NOMO-1 treated with DMSO at 0.1 percent for 48 hours (cell line): ENCODE data around the gene ZNF473.
A peak's percentile ranks its signal among the peaks of the same experiment; 100 is the strongest.
"Not testable (repeated sequence)": the region's sequence is repeated elsewhere in the genome, so short reads cannot be mapped to it uniquely, and the experiment has no call there.

ENCODE experiments used
- DNase-seq: peaks from one replicate; lab custom pipeline; 2025; ENCODE audit not compliant: unreplicated experiment; lab: John Stamatoyannopoulos, UW

Gene ZNF473

DNA sequence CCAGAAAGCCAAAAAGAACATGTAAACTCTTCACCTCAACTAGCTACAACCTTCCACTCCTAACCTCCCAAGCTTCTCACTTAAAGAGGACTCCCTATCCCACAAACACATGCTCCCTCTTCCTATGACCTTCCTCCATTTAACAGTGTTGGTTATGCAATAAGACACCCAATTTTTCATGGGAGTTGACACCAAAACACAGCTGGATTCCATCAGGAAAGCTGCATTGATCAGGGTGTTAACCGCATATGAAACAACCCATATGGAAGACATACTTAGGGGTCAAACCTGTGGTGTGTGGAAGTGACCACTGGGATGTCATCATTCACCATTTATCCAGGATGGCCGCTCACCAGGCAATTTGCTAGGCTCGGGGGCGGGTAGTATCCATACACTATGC, 21.9 kb downstream of the ZNF473 start:
- no peak for DNase-seq

DNA sequence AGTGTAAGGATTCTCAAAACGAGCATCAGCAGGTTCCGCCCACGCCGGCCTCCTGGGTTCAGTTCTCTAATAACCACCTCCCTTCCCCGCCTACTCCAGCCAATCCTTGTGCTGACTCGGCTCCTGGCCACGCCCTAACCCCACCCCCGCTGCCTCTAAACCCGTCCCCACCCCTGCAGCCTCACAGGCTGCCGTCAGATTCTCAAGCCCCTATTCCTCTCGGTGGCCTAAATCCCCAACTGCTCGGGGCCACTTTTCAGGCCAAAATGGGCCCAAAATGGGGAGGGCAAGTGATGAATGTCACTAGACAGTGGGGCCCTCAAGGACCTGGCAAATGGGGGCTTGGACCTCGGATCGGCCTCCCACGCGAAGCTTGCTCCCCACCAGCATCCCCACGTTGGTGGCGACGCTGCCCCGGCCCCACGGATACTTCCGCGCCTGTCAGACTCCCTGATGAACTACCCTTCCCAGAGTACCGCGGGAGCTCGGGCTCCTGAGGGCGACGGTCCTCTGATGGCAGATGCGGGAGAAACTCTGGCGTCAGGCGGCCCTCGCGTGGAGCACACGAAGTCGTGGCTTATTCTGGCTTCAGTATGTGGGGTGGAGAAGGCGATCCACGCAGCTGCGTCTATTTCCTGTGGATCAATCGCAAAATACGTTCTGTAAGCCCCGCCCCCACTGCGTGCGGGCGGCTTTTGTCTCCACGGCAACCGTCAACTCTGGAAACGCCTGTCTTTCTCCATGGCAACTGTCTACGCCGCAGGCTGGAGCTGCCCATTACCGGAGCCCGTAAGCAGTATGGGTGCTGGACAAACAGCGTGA, 24.8 kb downstream of the ZNF473 start:
- peak; percentile 61 for DNase-seq

DNA sequence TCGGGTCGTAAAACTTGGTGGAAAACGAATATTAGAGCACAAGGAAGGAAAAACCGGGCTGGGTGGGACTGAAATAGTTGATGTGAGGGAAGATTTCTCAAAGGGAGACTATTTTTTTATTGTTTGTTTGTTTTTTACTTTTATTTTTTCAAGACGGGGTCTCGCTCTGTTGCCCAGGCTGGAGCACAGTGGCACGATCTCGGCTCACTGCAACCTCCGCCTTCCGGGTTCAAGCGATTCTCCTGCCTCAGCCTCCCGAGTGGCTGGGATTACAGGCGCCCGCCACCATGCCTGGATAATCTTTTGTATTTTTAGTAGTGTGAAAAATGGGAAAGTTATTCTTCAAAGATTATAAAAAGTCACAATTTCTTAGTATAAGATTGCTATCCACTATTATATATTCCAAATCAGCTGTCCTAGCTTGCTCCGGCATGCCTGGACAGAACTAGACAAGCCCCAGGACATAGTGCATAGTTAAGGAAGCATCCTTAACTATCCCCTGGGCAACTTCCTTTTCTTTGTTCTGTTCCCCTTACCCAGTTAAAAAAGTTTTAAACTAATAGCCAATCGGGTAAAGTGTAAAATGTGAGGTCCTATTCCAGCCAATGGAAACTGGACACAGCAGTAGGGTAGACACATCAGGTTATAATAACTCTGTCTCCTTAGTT, 25.6 kb downstream of the ZNF473 start:
- DNase-seq: not testable (repeated sequence)

DNA sequence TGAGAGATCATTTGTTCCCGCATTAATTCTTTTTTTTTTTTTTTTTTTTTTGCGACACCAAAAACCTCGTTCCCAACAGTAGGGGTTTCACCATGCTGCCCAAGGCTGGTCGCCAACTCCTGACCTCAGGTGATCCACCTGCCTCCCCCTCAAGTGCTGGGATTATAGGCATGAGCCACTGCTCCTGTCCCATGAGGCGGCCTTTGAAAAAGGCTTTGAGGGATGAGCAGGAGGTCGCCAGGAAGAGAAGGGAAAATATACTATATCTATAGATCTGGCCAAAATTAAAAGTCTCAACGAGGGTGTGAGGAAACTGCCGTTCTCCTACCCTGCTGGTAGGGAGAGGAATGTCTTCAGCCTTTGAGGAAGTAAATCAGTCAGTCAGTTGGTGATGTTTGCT, 26.2 kb downstream of the ZNF473 start:
- DNase-seq: no peak

GRCh38 chr19:50053119-50053518, 27.3 kb downstream of the ZNF473 start:
- no peak for DNase-seq

DNA sequence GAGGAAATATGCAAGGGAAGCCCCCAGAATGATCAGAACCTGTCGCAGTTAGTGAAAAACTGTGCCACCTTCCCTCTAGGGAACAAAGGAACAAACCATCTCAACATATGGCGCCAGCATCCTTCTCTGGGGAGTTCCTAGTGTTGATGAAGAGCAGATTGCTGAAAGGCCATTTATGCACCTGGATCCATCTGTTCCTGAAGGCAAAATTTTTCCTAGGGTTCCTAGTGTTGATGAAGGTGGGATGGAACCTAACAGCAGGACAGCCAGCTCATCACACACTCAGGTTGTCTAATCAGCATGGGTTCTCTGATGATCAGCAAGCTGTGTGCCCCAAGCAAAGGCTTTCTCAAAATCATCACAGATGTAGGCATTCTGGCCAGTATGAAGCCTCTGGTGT, 32.6 kb downstream of the ZNF473 start:
- no peak for DNase-seq

- DNase-seq: no peak
Measured at GRCh38 chr19:50059045-50059444, 33.2 kb downstream of the ZNF473 start.

GRCh38 chr19:50060107-50060506, 34.3 kb downstream of the ZNF473 start:
- no peak for DNase-seq

- DNase-seq: no peak
Measured at GRCh38 chr19:50061650-50062049, 35.8 kb downstream of the ZNF473 start.

- DNase-seq: no peak
Measured at GRCh38 chr19:50065938-50066337, 40.1 kb downstream of the ZNF473 start.

GRCh38 chr19:50067575-50067974, 41.8 kb downstream of the ZNF473 start:
- DNase-seq: no peak

- DNase-seq: not testable (repeated sequence)
Measured at GRCh38 chr19:50068382-50068781, 42.6 kb downstream of the ZNF473 start.

DNA sequence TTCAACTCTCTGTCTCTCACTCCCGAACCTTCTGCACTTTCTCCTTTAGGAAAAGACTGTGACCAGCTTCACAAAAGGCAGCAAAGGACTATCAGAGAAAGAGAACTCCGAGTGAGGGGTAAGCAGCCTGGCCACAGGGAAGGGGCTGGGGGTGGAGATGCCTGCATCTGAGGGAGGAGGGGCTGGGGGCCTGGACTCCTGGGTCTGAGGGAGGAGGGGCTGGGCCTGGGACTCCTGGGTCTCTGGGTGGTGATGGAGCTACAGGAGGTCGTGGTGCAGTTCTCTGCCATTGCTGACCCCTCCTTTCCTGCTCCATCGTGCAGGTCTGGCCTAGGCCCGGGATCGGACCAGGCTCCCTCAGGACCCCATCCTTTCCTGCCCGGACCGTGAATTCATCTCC, 49.3 kb downstream of the ZNF473 start:
- not testable (repeated sequence) for DNase-seq

GRCh38 chr19:50075644-50076372, 50.0 kb downstream of the ZNF473 start:
- peak; percentile 50 for DNase-seq

DNA sequence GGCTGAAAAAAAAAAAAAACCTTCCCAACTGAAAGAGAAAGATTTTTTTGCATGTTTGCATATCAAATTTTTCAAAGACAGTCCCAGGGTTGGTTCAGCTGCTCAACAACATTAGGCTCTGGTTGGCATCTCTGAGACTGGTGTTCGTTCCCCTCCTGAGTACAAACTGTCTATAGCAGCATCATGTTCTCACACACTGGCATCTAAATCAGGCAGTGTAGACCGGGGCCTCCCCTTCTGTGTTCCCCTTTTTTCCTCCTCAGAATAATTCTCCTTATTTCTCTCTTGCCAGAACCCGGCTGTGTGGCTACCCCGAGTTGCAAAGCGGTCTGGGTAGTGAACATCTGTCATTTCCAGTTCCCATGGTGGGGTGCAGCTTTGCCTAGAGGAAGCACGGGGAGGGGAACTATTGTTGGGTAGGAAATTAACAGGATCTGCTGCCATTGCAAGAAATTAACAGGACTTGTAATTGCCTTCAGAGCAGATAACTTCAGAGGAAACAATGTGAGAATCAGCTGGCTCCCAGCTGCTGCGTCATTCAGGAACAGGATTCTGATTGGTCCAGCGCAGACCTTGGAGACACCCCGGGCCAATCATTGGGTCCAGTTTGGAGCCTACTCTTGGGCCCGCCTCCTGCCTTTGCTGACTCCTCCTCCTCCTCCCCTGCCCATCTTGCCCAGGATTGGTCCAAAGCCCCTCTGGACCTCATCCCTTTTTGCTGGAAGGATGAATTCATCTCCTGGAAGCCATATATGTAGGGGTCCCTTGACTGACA, 51.0 kb downstream of the ZNF473 start:
- not testable (repeated sequence) for DNase-seq

DNA sequence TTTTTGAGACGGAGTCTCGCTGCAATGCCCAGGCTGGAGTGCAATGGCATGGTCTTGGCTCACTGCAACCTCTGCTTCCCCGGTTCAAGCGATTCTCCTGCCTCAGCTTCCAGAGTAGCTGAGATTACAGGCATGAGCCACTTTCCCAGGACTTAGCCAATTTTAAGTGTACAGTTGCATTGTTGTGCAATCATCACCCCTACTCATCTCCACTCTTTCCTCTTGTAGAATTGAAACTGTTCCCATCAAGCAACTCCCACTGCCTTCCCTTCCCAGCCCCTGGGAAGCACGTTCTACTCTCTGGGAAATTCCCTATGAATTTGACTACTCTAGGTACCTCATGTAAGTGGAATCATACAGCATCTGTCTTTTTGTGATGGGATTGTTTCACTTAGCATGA, 53.2 kb downstream of the ZNF473 start:
- DNase-seq: not testable (repeated sequence)

DNA sequence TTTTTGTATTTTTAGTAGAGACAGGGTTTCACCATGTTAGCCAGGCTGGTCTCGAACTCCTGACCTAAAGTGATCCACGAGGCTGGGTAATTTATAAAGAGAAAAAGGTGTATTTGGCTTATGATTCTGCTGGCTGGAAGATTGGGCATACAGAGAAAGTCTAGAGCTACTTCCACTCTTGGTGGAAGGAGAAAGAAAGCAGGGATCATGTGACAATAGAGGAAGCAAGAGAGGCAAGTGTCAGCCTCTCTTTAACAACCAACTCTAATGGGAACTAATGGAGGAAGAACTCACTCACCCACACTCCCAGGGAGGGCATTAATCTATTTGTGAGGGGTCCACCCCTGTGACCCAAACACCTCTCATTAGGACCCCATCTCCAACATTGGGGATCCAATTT, 58.6 kb downstream of the ZNF473 start:
- peak; percentile 45 for DNase-seq

DNA sequence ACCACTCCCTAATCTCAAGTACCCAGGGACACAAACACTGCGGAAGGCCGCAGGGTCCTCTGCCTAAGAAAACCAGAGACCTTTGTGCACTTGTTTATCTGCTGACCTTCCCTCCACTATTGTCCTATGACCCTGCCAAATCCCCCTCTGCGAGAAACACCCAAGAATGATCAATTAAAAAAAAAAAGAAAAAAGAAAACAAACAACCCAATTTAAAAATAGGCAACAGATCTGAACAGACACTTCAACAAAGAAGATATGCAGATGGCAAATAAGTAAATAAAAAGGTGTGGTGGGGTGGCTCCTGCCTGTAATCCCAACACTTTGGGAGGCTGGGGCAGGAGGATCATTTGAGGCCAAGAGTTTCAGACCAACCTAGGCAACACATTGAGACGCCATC, 61.3 kb downstream of the ZNF473 start:
- DNase-seq: not testable (repeated sequence)

DNA sequence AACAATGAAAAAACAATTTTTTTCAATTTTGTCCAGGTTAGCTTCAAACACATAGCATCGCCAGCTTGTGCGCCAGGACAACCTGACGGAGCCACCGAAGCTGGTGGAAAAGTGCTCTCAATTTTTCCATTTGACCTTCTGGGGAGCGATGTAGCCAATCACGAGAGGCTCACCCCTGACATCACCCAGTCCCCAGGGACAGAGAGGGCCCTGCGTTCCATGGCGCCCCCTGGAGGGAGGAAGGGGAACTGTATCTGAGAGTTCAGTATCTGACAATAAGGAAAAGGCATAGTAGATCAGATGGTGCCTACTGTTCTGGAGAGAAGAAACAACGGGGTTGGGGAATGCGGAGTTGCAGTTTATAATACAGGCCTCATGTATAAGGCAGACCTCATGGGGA, 64.9 kb downstream of the ZNF473 start:
- DNase-seq: not testable (repeated sequence)

DNA sequence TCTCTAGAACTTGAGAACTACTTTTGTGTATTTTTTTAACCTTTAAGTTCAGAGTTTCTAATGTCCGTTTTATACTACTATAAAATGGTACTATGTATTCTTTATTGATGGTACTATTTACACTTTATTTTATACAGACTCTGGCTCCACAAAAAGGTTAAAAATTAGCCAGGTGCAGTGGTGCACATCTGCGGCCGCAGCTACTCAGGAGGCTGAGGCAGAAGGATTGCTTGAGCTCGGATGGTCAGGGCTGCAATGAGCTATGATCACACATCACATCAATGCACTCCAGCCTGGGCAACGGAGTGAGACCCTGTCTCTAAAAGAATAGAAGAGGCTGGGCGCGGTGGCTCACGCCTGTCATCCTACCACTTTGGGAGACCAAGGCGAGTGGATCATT, 66.0 kb downstream of the ZNF473 start:
- not testable (repeated sequence) for DNase-seq

DNA sequence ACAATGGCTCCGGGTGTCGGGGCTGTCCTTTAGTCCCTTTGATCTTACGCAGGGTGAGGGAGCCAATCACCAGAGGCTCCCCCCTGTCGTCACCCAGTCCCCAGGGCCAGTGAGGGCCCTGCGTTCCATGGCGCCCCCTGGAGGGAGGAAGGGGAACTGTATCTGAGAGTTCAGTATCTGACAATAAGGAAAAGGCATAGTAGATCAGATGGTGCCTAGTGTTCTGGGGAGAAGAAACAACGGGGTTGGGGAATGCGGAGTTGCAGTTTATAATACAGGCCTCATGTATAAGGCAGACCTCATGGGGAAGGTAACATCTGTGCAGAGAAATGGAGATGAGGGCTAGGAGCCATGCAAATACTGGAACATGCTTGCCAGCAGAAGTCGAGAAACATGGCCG, 66.8 kb downstream of the ZNF473 start:
- not testable (repeated sequence) for DNase-seq
